Astrocyte (in vitro differentiated cells and primary cell): ENCODE results near the gene IL1R1. TPM values are rescaled to one million over a fixed set of nuclear protein-coding genes. Genes with fewer than 3 reads are reported as not detected.

Experiments
- DNase-seq: peaks from one replicate; pipeline ENCODE4 v3.0.0-alpha.2; 2010; ENCODE audit warnings: low read depth
- FAIRE-seq: peaks from 2 replicates; lab custom pipeline; 2011; peaks lifted over from hg19 to GRCh38; lab: Jason Lieb, UNC
- H2AFZ ChIP-seq: 2 replicates; pipeline ENCODE4 v1.6.0; 2012; ENCODE audit warnings: low read depth, low read length, inconsistent platforms
- H3K27ac ChIP-seq: 2 replicates; pipeline ENCODE4 v1.5.1; 2011; ENCODE audit warnings: low read depth, low read length, inconsistent platforms
- H3K27me3 ChIP-seq: 2 replicates; pipeline ENCODE4 v1.6.0; 2011; ENCODE audit warnings: low read length, inconsistent platforms; ENCODE audit not compliant: insufficient read depth
- H3K36me3 ChIP-seq: 2 replicates; pipeline ENCODE4 v1.5.1; 2011; ENCODE audit warnings: low read length, inconsistent platforms; ENCODE audit not compliant: insufficient read depth
- H3K4me1 ChIP-seq: 2 replicates; pipeline ENCODE4 v1.5.1; 2011; ENCODE audit warnings: low read length, inconsistent platforms; ENCODE audit not compliant: insufficient read depth
- H3K4me2 ChIP-seq: 2 replicates; pipeline ENCODE4 v1.6.0; 2012; ENCODE audit warnings: low read length, inconsistent platforms
- H3K4me3 ChIP-seq: 2 replicates; pipeline ENCODE4 v1.5.1; 2011; ENCODE audit warnings: low read depth, mild to moderate bottlenecking, low read length, inconsistent platforms; ENCODE audit not compliant: insufficient read depth
- H3K79me2 ChIP-seq: 2 replicates; pipeline ENCODE4 v1.6.0; 2012; ENCODE audit warnings: mild to moderate bottlenecking, low read length, inconsistent platforms; ENCODE audit not compliant: insufficient read depth
- H3K9ac ChIP-seq: 2 replicates; pipeline ENCODE4 v1.6.0; 2012; ENCODE audit warnings: mild to moderate bottlenecking, low read length, inconsistent platforms
- H3K9me3 ChIP-seq: 2 replicates; pipeline ENCODE4 v1.5.1; 2012; ENCODE audit warnings: low read depth, mild to moderate bottlenecking, low read length, inconsistent platforms; ENCODE audit not compliant: insufficient read depth
- H4K20me1 ChIP-seq: 2 replicates; pipeline ENCODE4 v1.6.0; 2012; ENCODE audit warnings: low read length, inconsistent platforms; ENCODE audit not compliant: insufficient read depth
- H3K27ac Mint-ChIP-seq: one replicate; pipeline ENCODE4 v1.8.0; 2021; ENCODE audit warnings: mild to moderate bottlenecking, mixed read lengths; ENCODE audit not compliant: unreplicated experiment
- H3K27me3 Mint-ChIP-seq: one replicate; pipeline ENCODE4 v1.8.0; 2021; ENCODE audit warnings: low read depth, mixed read lengths; ENCODE audit not compliant: unreplicated experiment
- H3K36me3 Mint-ChIP-seq: one replicate; pipeline ENCODE4 v1.8.0; 2021; ENCODE audit warnings: low read depth, mixed read lengths; ENCODE audit not compliant: unreplicated experiment
- H3K4me1 Mint-ChIP-seq: one replicate; pipeline ENCODE4 v1.8.0; 2021; ENCODE audit warnings: low read depth, mixed read lengths; ENCODE audit not compliant: unreplicated experiment
- H3K4me3 Mint-ChIP-seq: one replicate; pipeline ENCODE4 v1.8.0; 2021; ENCODE audit warnings: mild to moderate bottlenecking, moderate library complexity, mixed read lengths; ENCODE audit not compliant: unreplicated experiment
- H3K9me3 Mint-ChIP-seq: one replicate; pipeline ENCODE4 v1.8.0; 2021; ENCODE audit warnings: mild to moderate bottlenecking, mixed read lengths; ENCODE audit not compliant: unreplicated experiment
- CTCF ChIP-seq: IDR thresholded peaks from 2 replicates; pipeline ENCODE4 v1.5.1; 2011; ENCODE audit warnings: low read depth, mild to moderate bottlenecking, inconsistent platforms, low read length, moderate library complexity; ENCODE audit not compliant: insufficient read depth
- EZH2 ChIP-seq: IDR thresholded peaks from 2 replicates; pipeline ENCODE4 v1.6.1; 2012; ENCODE audit warnings: mild to moderate bottlenecking, low read length, inconsistent platforms; ENCODE audit not compliant: insufficient read depth
- total RNA-seq: library from RNA; stranded (reverse); gene quantifications from 2 replicates; pipeline ENCODE4 v1.2.1, GENCODE V29; 2021

The IL1R1 gene
- total RNA-seq, 1 donor from 2014 or later, result 7.5 TPM

- DNase-seq (no peak), FAIRE-seq (no peak)
- no peaks in the 10 kb centered on the region for H3K9me3 ChIP-seq
- H3K79me2 ChIP-seq, result no peaks in the 10 kb centered on the region
- H3K9ac ChIP-seq, result no peak overlapping the region
- H2AFZ ChIP-seq, result no peak overlapping the region
- Mint-ChIP-seq H3K4me1 (peaks cover 44% of the 10 kb centered on the region), H3K36me3 (no peaks in the 10 kb centered on the region), H3K4me3 (no peak overlapping the region), H3K27me3 (no peaks in the 10 kb centered on the region), H3K9me3 (no peaks in the 10 kb centered on the region), H3K27ac (peak overlapping the region; percentile 48)
- no peak overlapping the region for H3K27ac ChIP-seq
- H3K4me2 ChIP-seq, result no peak overlapping the region
- H3K27me3 ChIP-seq, result no peaks in the 10 kb centered on the region
- no peaks in the 10 kb centered on the region for H3K36me3 ChIP-seq
- no peak overlapping the region for H3K4me3 ChIP-seq
- H4K20me1 ChIP-seq, result no peaks in the 10 kb centered on the region
- TF ChIP-seq EZH2 (no peak), CTCF (no peak)
- peaks cover 38% of the 10 kb centered on the region for H3K4me1 ChIP-seq
These were observed 31.8 kb upstream of the IL1R1 start for GRCh38 chr2:102110596-102111334.

GRCh38 chr2:102111823-102112222 lies 30.7 kb upstream of the IL1R1 start:
- H3K9ac ChIP-seq, result no peak overlapping the region
- no peak overlapping the region for H3K4me3 Mint-ChIP-seq
- H3K36me3 ChIP-seq, result no peaks in the 10 kb centered on the region
- H3K4me3 ChIP-seq, result no peak overlapping the region
- no peak overlapping the region for H2AFZ ChIP-seq
- H3K79me2 ChIP-seq, result no peaks in the 10 kb centered on the region
- no peak overlapping the region for H3K27ac ChIP-seq
- H3K27me3 ChIP-seq, result no peaks in the 10 kb centered on the region
- H3K27me3 Mint-ChIP-seq, result no peaks in the 10 kb centered on the region
- no peaks in the 10 kb centered on the region for H3K36me3 Mint-ChIP-seq
- peaks cover 40% of the 10 kb centered on the region for H3K4me1 Mint-ChIP-seq
- H4K20me1 ChIP-seq, result no peaks in the 10 kb centered on the region
- peak overlapping the region; percentile 73 for H3K27ac Mint-ChIP-seq
- FAIRE-seq, result no peak
- H3K4me2 ChIP-seq, result no peak overlapping the region
- H3K4me1 ChIP-seq, result peaks cover 32% of the 10 kb centered on the region
- no peaks in the 10 kb centered on the region for H3K9me3 ChIP-seq
- TF ChIP-seq CTCF, result no peak
- no peak for TF ChIP-seq EZH2
- DNase-seq, result peak; percentile 53
- no peaks in the 10 kb centered on the region for H3K9me3 Mint-ChIP-seq

GRCh38 chr2:102112271-102112670 lies 30.3 kb upstream of the IL1R1 start:
- Histone ChIP-seq H3K4me1 (peaks cover 32% of the 10 kb centered on the region), H4K20me1 (no peaks in the 10 kb centered on the region), H2AFZ (no peak overlapping the region), H3K9me3 (no peaks in the 10 kb centered on the region), H3K79me2 (no peaks in the 10 kb centered on the region), H3K9ac (no peak overlapping the region), H3K27ac (no peak overlapping the region), H3K27me3 (no peaks in the 10 kb centered on the region), H3K36me3 (no peaks in the 10 kb centered on the region), H3K4me2 (no peak overlapping the region), H3K4me3 (no peak overlapping the region)
- no peaks in the 10 kb centered on the region for H3K36me3 Mint-ChIP-seq
- H3K27ac Mint-ChIP-seq, result peak overlapping the region; percentile 73
- no peak for FAIRE-seq
- H3K27me3 Mint-ChIP-seq, result no peaks in the 10 kb centered on the region
- no peak overlapping the region for H3K4me3 Mint-ChIP-seq
- H3K4me1 Mint-ChIP-seq, result peaks cover 42% of the 10 kb centered on the region
- no peak for DNase-seq
- no peak for TF ChIP-seq CTCF
- TF ChIP-seq EZH2, result no peak
- H3K9me3 Mint-ChIP-seq, result no peaks in the 10 kb centered on the region
